GM12878 (cell line): ENCODE data around the gene AHCY. TPM values are rescaled to one million over a fixed set of nuclear protein-coding genes. Genes with fewer than 3 reads are reported as not detected.

Experiments used
- CTCF ChIP-seq, 3 experiments: IDR thresholded peaks in 2 of 3; conservative IDR thresholded peaks in 1 of 3; 2 replicates each; pipeline ENCODE4 v1.5.1; 2011; ENCODE audit warnings: low read depth in 3 of 3, low read length in 3 of 3, mild to moderate bottlenecking in 3 of 3, control low read depth in 2 of 3, moderate library complexity in 2 of 3, inconsistent platforms in 1 of 3, mixed read lengths in 1 of 3; ENCODE audit not compliant: control insufficient read depth in 2 of 3, insufficient read depth in 1 of 3; ENCODE audit errors: extremely low read depth in 1 of 3
- NR2C1 ChIP-seq: fragments of 450-650 bp; IDR thresholded peaks from 2 replicates; pipeline ENCODE4 v1.6.1; 2017; ENCODE audit warnings: antibody characterized with exemption, mild to moderate bottlenecking, moderate library complexity
- PAX8 ChIP-seq: fragments of 450-650 bp; IDR thresholded peaks from 2 replicates; pipeline ENCODE4 v1.6.1; 2017; ENCODE audit warnings: mild to moderate bottlenecking, moderate library complexity
- PRDM15 ChIP-seq: fragments of 450-650 bp; formaldehyde crosslinking; IDR thresholded peaks from 2 replicates; pipeline ENCODE4 v1.4.0; 2020; ENCODE audit warnings: mild to moderate bottlenecking, moderate library complexity
- RUNX3 ChIP-seq: IDR thresholded peaks from 2 replicates; pipeline ENCODE4 v1.6.1; 2012; ENCODE audit warnings: low read length, inconsistent platforms
- SIN3A ChIP-seq: IDR thresholded peaks from 2 replicates; pipeline ENCODE4 v1.6.1; 2012; ENCODE audit warnings: low read depth, low read length, improper control_type of control experiment
- ZBTB11 ChIP-seq: fragments of 450-650 bp; formaldehyde crosslinking; IDR thresholded peaks from 2 replicates; pipeline ENCODE4 v1.5.0; 2022; ENCODE audit warnings: mild to moderate bottlenecking, missing genetic modification characterization
- ZBTB4 ChIP-seq: fragments of 450-650 bp; formaldehyde crosslinking; IDR thresholded peaks from 2 replicates; pipeline ENCODE4 v1.4.0; 2022; ENCODE audit warnings: mild to moderate bottlenecking, moderate library complexity
- ZBTB40 ChIP-seq: fragments of 450-650 bp; IDR thresholded peaks from 2 replicates; pipeline ENCODE4 v1.6.1; 2016; ENCODE audit warnings: mild to moderate bottlenecking, moderate library complexity, borderline replicate concordance
- ZNF384 ChIP-seq: IDR thresholded peaks from 2 replicates; pipeline ENCODE4 v1.6.1; 2012; ENCODE audit warnings: low read depth, mild to moderate bottlenecking, low read length, improper control_type of control experiment, borderline replicate concordance
- polyA plus RNA-seq, 11 experiments: library from polyadenylated mRNA; depleted of rRNA in 4 of 11; unstranded in 6 of 11; stranded (reverse) in 5 of 11; fragments of >200 nt; fragmentation: Nextera tagmentation in 4 of 11; fragmentation: Illumina TruSeq in 1 of 11; extraction: Ambion mirVana in 4 of 11; extraction: Trizol in 1 of 11; gene quantifications; 1 replicate in 1 of 11; 2 replicates in 10 of 11; pipeline versions ENCODE4 v1.2.1 to v1.2.3, GENCODE V29; 2011 to 2016; ENCODE audit warnings: inconsistent platforms in 2 of 11, missing spikeins in 2 of 11, low read depth in 1 of 11
- total RNA-seq, 4 experiments: library from RNA; depleted of rRNA in 3 of 4; stranded (reverse); fragments of >200 nt in 3 of 4; fragmentation: Illumina TruSeq in 1 of 4; extraction: Trizol in 1 of 4; gene quantifications; 2 replicates each; pipeline versions ENCODE4 v1.2.1 to v1.2.3, GENCODE V29; 2013 to 2021

The AHCY gene
- total and polyA plus RNA-seq, 10 of the 15 experiments (the other 5 are each of a cell fraction or from before 2014, with no cell fraction given): 84.9 to 223 (median 181) TPM

- TF ChIP-seq PRDM15 (peak; percentile 76), NR2C1 (peak; percentile 87), PAX8 (0 out of 2 replicates have a peak, but pooled peaks have one; percentile 65), ZBTB40 (peak; percentile 61; the same call in 1 of the 2 replicates), ZNF384 (no peak), ZBTB4 (CRISPR knock-in tag) (peak; percentile 71; the same call in 1 of the 2 replicates), RUNX3 (peak; percentile 66), SIN3A (0 out of 2 replicates have a peak, but pooled peaks have one; percentile 65), ZBTB11 (CRISPR knock-in tag) (peak; percentile 53; the same call in 1 of the 2 replicates), CTCF (IDR thresholded peaks at IDR 0.05 in 2 of 3, conservative IDR thresholded peaks at IDR 0.05 in 1 of 3; ENCODE audit: control insufficient read depth in 2 of 3, extremely low read depth in 1 of 3, insufficient read depth in 1 of 3, low read depth in 3 of 3, low read length in 3 of 3) (0 out of 6 replicates have a peak, but pooled peaks of 1 of the 3 experiments have one; percentile 2)
These were observed 35.0 kb upstream of the AHCY start (continued) for GRCh38 chr20:34337982-34338726.
